Measurements from ENCODE around the gene SLC8B1.

DNA sequence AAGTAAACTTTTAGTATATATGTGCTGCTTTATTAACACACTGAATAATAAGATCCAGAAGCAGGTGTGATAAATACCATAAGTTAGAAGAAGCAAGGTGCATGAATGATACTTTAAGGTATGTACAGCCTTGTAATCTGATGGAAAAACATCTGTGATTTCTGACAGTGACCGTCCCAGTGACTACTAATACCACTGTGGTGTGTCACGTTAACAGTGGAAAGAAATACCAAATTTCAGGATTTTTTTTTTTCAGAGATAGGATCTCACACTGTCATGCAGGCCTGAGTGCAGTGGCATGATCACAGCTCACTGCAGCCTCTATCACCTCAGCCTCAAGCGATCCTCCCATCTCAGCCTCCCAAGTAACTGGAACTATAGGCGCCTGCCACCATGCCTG lies 47.3 kb upstream of the SLC8B1 start:
- TF ChIP-seq CTCF (IDR thresholded peaks at IDR 0.05) (no peak), POLR2AphosphoS5 (IDR thresholded peaks at IDR 0.05) (no peak), EP300 (IDR thresholded peaks at IDR 0.05; ENCODE audit: low read depth) (no peak)
